CD8-positive, alpha-beta memory T cell (primary cell): ENCODE data around the gene TMEM270. TPM values are rescaled to one million over a fixed set of nuclear protein-coding genes. Genes with fewer than 3 reads are reported as not detected.

ENCODE experiments used
- CTCF ChIA-PET: fragments of 350-600 bp; sonication (Branson Sonifier 250); formaldehyde crosslinking; loops from one replicate; lab custom pipeline; 2021; ENCODE audit warnings: antibody characterized with exemption; lab: Charles Lee
- POLR2A ChIA-PET: fragments of 350-600 bp; sonication (Branson Sonifier 250); formaldehyde crosslinking; loops from one replicate; lab custom pipeline; 2021; ENCODE audit warnings: antibody characterized with exemption; lab: Charles Lee
- DNase-seq, 5 donors: peaks; one replicate each; pipeline versions ENCODE4 v3.0.0 to v3.0.0-alpha.2; 2020 to 2022; ENCODE audit warnings: mixed read lengths in 1 of 5
- H3K27ac ChIP-seq: one replicate; pipeline ENCODE4 v1.7.0; 2013; ENCODE audit warnings: low read depth, mild to moderate bottlenecking, low read length, moderate library complexity
- H3K27me3 ChIP-seq: 2 replicates; pipeline ENCODE4 v1.7.0; 2013; ENCODE audit warnings: low read length, mild to moderate bottlenecking; ENCODE audit not compliant: insufficient read depth, poor library complexity, severe bottlenecking
- H3K36me3 ChIP-seq: 2 replicates; pipeline ENCODE4 v1.7.0; 2013; ENCODE audit warnings: mild to moderate bottlenecking, low read length, moderate library complexity; ENCODE audit not compliant: insufficient read depth
- H3K4me1 ChIP-seq: 2 replicates; pipeline ENCODE4 v1.7.0; 2013; ENCODE audit warnings: mild to moderate bottlenecking, low read length, moderate library complexity; ENCODE audit not compliant: insufficient read depth
- H3K4me3 ChIP-seq: 2 replicates; pipeline ENCODE4 v1.7.0; 2013; ENCODE audit warnings: mild to moderate bottlenecking, low read length
- H3K9me3 ChIP-seq: 2 replicates; pipeline ENCODE4 v1.7.0; 2013; ENCODE audit warnings: mild to moderate bottlenecking, low read length
- H3K27ac Mint-ChIP-seq, 8 donors: one replicate each; pipeline ENCODE4 v1.8.0; 2020 to 2021; ENCODE audit warnings: mixed read lengths in 8 of 8, mild to moderate bottlenecking in 6 of 8, inconsistent platforms in 3 of 8, moderate library complexity in 3 of 8
- H3K27me3 Mint-ChIP-seq, 2 donors: one replicate each; pipeline ENCODE4 v1.8.0; 2020 to 2021; ENCODE audit warnings: mixed read lengths in 2 of 2, mild to moderate bottlenecking in 1 of 2, moderate library complexity in 1 of 2
- H3K36me3 Mint-ChIP-seq, 3 donors: one replicate each; pipeline ENCODE4 v1.8.0; 2020 to 2021; ENCODE audit warnings: mixed read lengths in 3 of 3, inconsistent platforms in 1 of 3, mild to moderate bottlenecking in 1 of 3
- H3K4me1 Mint-ChIP-seq, 3 donors: one replicate each; pipeline ENCODE4 v1.8.0; 2020 to 2021; ENCODE audit warnings: mixed read lengths in 3 of 3, inconsistent platforms in 1 of 3, mild to moderate bottlenecking in 1 of 3
- H3K4me3 Mint-ChIP-seq, 7 donors: one replicate each; pipeline ENCODE4 v1.8.0; 2020 to 2021; ENCODE audit warnings: mixed read lengths in 7 of 7, mild to moderate bottlenecking in 6 of 7, moderate library complexity in 4 of 7, inconsistent platforms in 2 of 7
- H3K9me3 Mint-ChIP-seq, 5 donors: one replicate each; pipeline ENCODE4 v1.8.0; 2020 to 2022; ENCODE audit warnings: mixed read lengths in 5 of 5, mild to moderate bottlenecking in 3 of 5, moderate library complexity in 2 of 5, inconsistent platforms in 1 of 5
- polyA plus RNA-seq: library from polyadenylated mRNA; unstranded; fragments of 300-500 nt; fragmentation: Illumina TruSeq; gene quantifications from one replicate; pipeline ENCODE4 v1.2.3, GENCODE V29; 2021
- total RNA-seq, 2 experiments: library from RNA; stranded (reverse); gene quantifications; one replicate each; pipeline ENCODE4 v1.2.3, GENCODE V29; 2021

The TMEM270 gene
- total and polyA plus RNA-seq, 3 experiments from 2014 or later = not detected

DNA sequence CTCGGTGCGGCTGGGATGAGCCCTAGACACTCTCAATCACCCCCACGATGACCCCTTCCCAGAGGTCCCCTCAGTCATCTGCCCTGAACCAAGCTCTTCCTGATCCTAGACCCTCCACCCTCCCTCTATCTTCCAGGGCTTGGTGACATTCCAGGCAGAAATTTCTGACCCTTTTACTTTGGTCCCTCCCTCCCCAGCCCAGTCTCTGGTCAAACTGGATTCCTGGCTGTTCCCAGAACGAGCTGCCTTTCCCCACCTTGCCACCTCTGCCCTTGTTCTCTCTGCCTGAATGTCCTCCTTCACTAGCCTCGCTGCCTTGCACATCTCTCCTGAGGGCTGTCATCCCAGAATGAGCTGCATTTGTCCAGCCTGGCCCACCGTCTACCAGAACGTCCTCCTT lies 31.5 kb upstream of the TMEM270 start:
- H3K4me1 ChIP-seq = peaks cover 6% of the 10 kb centered on the region
- Mint-ChIP-seq H3K27ac (peak overlapping the region in 1 of 8 donors; percentile 87), H3K4me3 (peak overlapping the region in 1 of 7 donors; percentile 36), H3K36me3 (no peaks in the 10 kb centered on the region), H3K27me3 (peaks cover 10 to 24% of the 10 kb centered on the region in 2 donors), H3K9me3 (no peaks in the 10 kb centered on the region), H3K4me1 (peaks cover 22 to 31% (median 25%) of the 10 kb centered on the region in 3 donors)
- no peak for DNase-seq
- no peaks in the 10 kb centered on the region for H3K36me3 ChIP-seq
- no peaks in the 10 kb centered on the region for H3K9me3 ChIP-seq
- POLR2A ChIA-PET = no interaction called here
- no peak overlapping the region for H3K4me3 ChIP-seq
- CTCF ChIA-PET = no interaction called here
- H3K27me3 ChIP-seq = no peaks in the 10 kb centered on the region
- H3K27ac ChIP-seq = no peak overlapping the region

DNA sequence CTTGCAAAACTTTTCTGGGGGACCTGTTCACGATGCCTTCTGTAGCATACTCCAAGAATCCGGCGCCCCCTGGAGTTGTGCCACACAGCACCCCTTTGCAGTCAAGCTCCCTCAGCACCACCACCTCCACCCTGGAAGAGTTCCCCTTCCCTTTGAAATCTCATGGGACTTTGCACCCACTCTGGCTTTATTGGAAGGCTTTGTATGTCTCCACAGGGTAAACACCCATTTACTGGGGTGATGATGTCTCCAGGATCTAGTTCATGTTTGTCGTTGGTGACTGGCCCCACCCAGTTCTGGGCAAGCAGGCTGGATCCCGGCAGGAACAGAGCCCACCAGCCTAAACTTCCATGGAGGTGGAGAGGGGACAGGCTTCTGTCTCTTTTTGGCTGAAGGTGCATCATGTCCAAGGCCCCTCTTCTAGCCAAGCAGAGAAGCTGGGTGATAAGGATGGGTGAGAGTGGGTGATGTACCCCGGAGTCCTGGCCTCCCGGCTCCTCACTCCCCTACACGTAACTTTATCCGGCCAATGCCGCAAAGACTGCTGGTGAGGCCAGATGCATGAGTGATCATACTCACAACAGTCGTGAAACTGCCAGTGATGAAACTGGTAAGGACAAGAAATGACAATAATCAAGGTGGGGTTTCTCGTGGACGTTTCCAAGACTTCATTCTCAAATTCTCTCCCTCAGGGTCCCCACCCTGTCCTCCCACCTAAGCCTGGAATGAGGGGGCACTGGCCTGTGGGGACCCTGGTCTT lies 30.9 kb upstream of the TMEM270 start:
- ChIA-PET POLR2A (no interaction called here), CTCF (no interaction called here)
- Mint-ChIP-seq H3K4me1 (peaks cover 22 to 31% (median 25%) of the 10 kb centered on the region in 3 donors), H3K36me3 (no peaks in the 10 kb centered on the region), H3K4me3 (no peak overlapping the region), H3K27me3 (peaks cover 10 to 20% of the 10 kb centered on the region in 2 donors), H3K27ac (peak overlapping the region in 1 of 8 donors; percentile 87), H3K9me3 (no peaks in the 10 kb centered on the region)
- no peak overlapping the region for H3K4me3 ChIP-seq
- H3K36me3 ChIP-seq = no peaks in the 10 kb centered on the region
- no peak for DNase-seq
- H3K27ac ChIP-seq = no peak overlapping the region
- H3K4me1 ChIP-seq = peaks cover 6% of the 10 kb centered on the region
- H3K27me3 ChIP-seq = no peaks in the 10 kb centered on the region
- no peaks in the 10 kb centered on the region for H3K9me3 ChIP-seq

- Mint-ChIP-seq H3K27ac (peak within 1 kb of the TSS in 1 of 8 donors; percentile 87), H3K27me3 (peaks cover 8 to 18% of the 10 kb centered on the region in 2 donors), H3K4me1 (peaks cover 22 to 31% (median 25%) of the 10 kb centered on the region in 3 donors), H3K9me3 (no peaks in the 10 kb centered on the region), H3K4me3 (no peak within 1 kb of the TSS), H3K36me3 (no peaks in the 10 kb centered on the region)
- H3K4me3 ChIP-seq = no peak within 1 kb of the TSS
- H3K27ac ChIP-seq = no peak within 1 kb of the TSS
- H3K27me3 ChIP-seq = no peaks in the 10 kb centered on the region
- CTCF ChIA-PET = no interaction called here
- H3K9me3 ChIP-seq = no peaks in the 10 kb centered on the region
- no peak for DNase-seq
- peaks cover 6% of the 10 kb centered on the region for H3K4me1 ChIP-seq
- no peaks in the 10 kb centered on the region for H3K36me3 ChIP-seq
- POLR2A ChIA-PET = no interaction called here
These were observed 30.0 kb upstream of the TMEM270 start, which contains the start of gene CLDN4 for GRCh38 chr7:73830681-73831583. TSS of gene CLDN4 (plus strand) at chr7:73830996. CDS start at chr7:73831202, 206 bp downstream.

- ChIA-PET POLR2A (no interaction called here), CTCF (interaction anchor here (1.7 kb wide), 1 partner anchor 23 kb away, joined by 4 read pairs; no protein-coding TSS in a partner anchor)
- no peaks in the 10 kb centered on the region for H3K27me3 ChIP-seq
- no peaks in the 10 kb centered on the region for H3K9me3 ChIP-seq
- peaks cover 6% of the 10 kb centered on the region for H3K4me1 ChIP-seq
- H3K27ac Mint-ChIP-seq = no peak overlapping the region
- H3K4me3 ChIP-seq = no peak overlapping the region
- no peak for DNase-seq
- peaks cover 22 to 30% (median 25%) of the 10 kb centered on the region in 3 donors for H3K4me1 Mint-ChIP-seq
- H3K9me3 Mint-ChIP-seq = no peaks in the 10 kb centered on the region
- no peak overlapping the region for H3K27ac ChIP-seq
- no peaks in the 10 kb centered on the region for H3K36me3 ChIP-seq
- H3K36me3 Mint-ChIP-seq = no peaks in the 10 kb centered on the region
- no peak overlapping the region for H3K4me3 Mint-ChIP-seq
- peaks cover 8 to 16% of the 10 kb centered on the region in 2 donors for H3K27me3 Mint-ChIP-seq
These were observed 29.4 kb upstream of the TMEM270 start for GRCh38 chr7:73831584-73831833.

GRCh38 chr7:73831834-73832651 lies 28.9 kb upstream of the TMEM270 start:
- Histone ChIP-seq H3K4me3 (no peak overlapping the region), H3K36me3 (no peaks in the 10 kb centered on the region), H3K27ac (no peak overlapping the region), H3K27me3 (no peaks in the 10 kb centered on the region), H3K4me1 (peaks cover 6% of the 10 kb centered on the region), H3K9me3 (no peaks in the 10 kb centered on the region)
- CTCF ChIA-PET = interaction anchor here (1.7 kb wide), 1 partner anchor 23 kb away, joined by 4 read pairs; no protein-coding TSS in a partner anchor
- no peak overlapping the region for H3K4me3 Mint-ChIP-seq
- no peak for DNase-seq
- H3K36me3 Mint-ChIP-seq = no peaks in the 10 kb centered on the region
- no peaks in the 10 kb centered on the region for H3K9me3 Mint-ChIP-seq
- no peak overlapping the region for H3K27ac Mint-ChIP-seq
- H3K27me3 Mint-ChIP-seq = peaks cover 6 to 13% of the 10 kb centered on the region in 2 donors
- peaks cover 18 to 25% (median 19%) of the 10 kb centered on the region in 3 donors for H3K4me1 Mint-ChIP-seq
- POLR2A ChIA-PET = interaction anchor here (0.6 kb wide), 1 partner anchor 27 kb away, joined by 3 read pairs; no protein-coding TSS in a partner anchor

- no peaks in the 10 kb centered on the region for H3K9me3 Mint-ChIP-seq
- H3K27me3 Mint-ChIP-seq = peaks cover 7 to 9% of the 10 kb centered on the region in 2 donors
- H3K4me3 ChIP-seq = no peak overlapping the region
- H3K9me3 ChIP-seq = no peaks in the 10 kb centered on the region
- no peak overlapping the region for H3K27ac ChIP-seq
- H3K4me3 Mint-ChIP-seq = no peak overlapping the region
- H3K36me3 Mint-ChIP-seq = no peaks in the 10 kb centered on the region
- peaks cover under 1% of the 10 kb centered on the region for H3K4me1 ChIP-seq
- CTCF ChIA-PET = interaction anchor here (1.7 kb wide), 1 partner anchor 22 kb away, joined by 4 read pairs; no protein-coding TSS in a partner anchor
- H3K27ac Mint-ChIP-seq = no peak overlapping the region
- POLR2A ChIA-PET = interaction anchor here (0.6 kb wide), 1 partner anchor 28 kb away, joined by 3 read pairs; no protein-coding TSS in a partner anchor
- no peaks in the 10 kb centered on the region for H3K27me3 ChIP-seq
- peaks cover 11 to 17% (median 12%) of the 10 kb centered on the region in 3 donors for H3K4me1 Mint-ChIP-seq
- no peak for DNase-seq
- no peaks in the 10 kb centered on the region for H3K36me3 ChIP-seq
These were observed 28.2 kb upstream of the TMEM270 start for GRCh38 chr7:73832806-73833205.

- CTCF ChIA-PET = interaction anchor here (1.7 kb wide), 1 partner anchor 22 kb away, joined by 4 read pairs; no protein-coding TSS in a partner anchor
- no peaks in the 10 kb centered on the region for H3K4me1 ChIP-seq
- no peak for DNase-seq
These were observed 27.6 kb upstream of the TMEM270 start for GRCh38 chr7:73833251-73833919.

More at GRCh38 chr7:73833251-73833919, 27.6 kb upstream of the TMEM270 start:
- H3K27ac Mint-ChIP-seq = no peak overlapping the region
- H3K9me3 Mint-ChIP-seq = no peaks in the 10 kb centered on the region
- peaks cover 9 to 13% of the 10 kb centered on the region in 2 donors for H3K27me3 Mint-ChIP-seq
- H3K36me3 ChIP-seq = no peaks in the 10 kb centered on the region
- peaks cover 6 to 11% (median 6%) of the 10 kb centered on the region in 3 donors for H3K4me1 Mint-ChIP-seq
- H3K27me3 ChIP-seq = no peaks in the 10 kb centered on the region
- no peak overlapping the region for H3K4me3 ChIP-seq
- H3K4me3 Mint-ChIP-seq = no peak overlapping the region
- no peaks in the 10 kb centered on the region for H3K36me3 Mint-ChIP-seq
- POLR2A ChIA-PET = no interaction called here
- no peaks in the 10 kb centered on the region for H3K9me3 ChIP-seq
- H3K27ac ChIP-seq = no peak overlapping the region
